HCT116 (cell line): ENCODE results near the gene CT47C1. TPM values are rescaled to one million over a fixed set of nuclear protein-coding genes. Genes with fewer than 3 reads are reported as not detected.

Experiments used
- ATAC-seq: fragments of 200-7000 bp; cut with Tn5 transposase; 2 replicates; pipeline ENCODE4 v1.9.1; 2020; ENCODE audit warnings: mild to moderate bottlenecking, moderate library complexity
- BruUV-seq: library from RNA; stranded (reverse); fragments of 400-500 nt; replicated peaks from 2 replicates; lab custom pipeline; 2021; lab: Mats Ljungman, UMichigan
- CTCF ChIA-PET: fragments of 300-600 bp; sonication (Branson Sonifier 250); formaldehyde crosslinking; loops from one replicate; lab custom pipeline; 2021; ENCODE audit warnings: antibody characterized with exemption; lab: Charles Lee
- POLR2A ChIA-PET: fragments of 300-600, 350-600 bp; sonication (Branson Sonifier 250); formaldehyde crosslinking; loops from one replicate; lab custom pipeline; 2021; ENCODE audit warnings: antibody characterized with exemption; lab: Charles Lee
- RAD21 ChIA-PET, 2 experiments: fragments of 300-600 bp; sonication (Branson Sonifier 250); formaldehyde crosslinking; loops; one replicate each; lab custom pipeline; 2023; ENCODE audit warnings: low total read pairs in 2 of 2; ENCODE audit not compliant: uncharacterized antibody in 2 of 2, unreplicated experiment in 2 of 2, low non-redundant PET in 1 of 2; lab: Charles Lee
- DNase-seq: peaks from one replicate; pipeline ENCODE4 v3.0.0-alpha.2; 2010; ENCODE audit warnings: low read depth, low spot score
- H2AFZ ChIP-seq: fragments of 200-600 bp; shearing (Covaris generic), sonication (generic); 2 replicates; pipeline ENCODE4 v1.6.1; 2017; ENCODE audit warnings: low read depth, mixed run types, mixed read lengths, antibody characterized with exemption, low read length; ENCODE audit not compliant: poor library complexity, severe bottlenecking
- H3K27ac ChIP-seq: 2 replicates; pipeline ENCODE4 v1.5.1; 2012; ENCODE audit warnings: low read depth, low read length
- H3K27me3 ChIP-seq: fragments of 200-600 bp; sonication (generic); 2 replicates; pipeline ENCODE4 v1.6.1; 2016; ENCODE audit warnings: mixed run types, low read length, mixed read lengths; ENCODE audit not compliant: insufficient read depth
- H3K36me3 ChIP-seq, 2 experiments: fragments of 200-500 bp in 1 of 2; fragments of 200-600 bp in 1 of 2; sonication (Bioruptor generic) in 1 of 2; sonication (generic) in 1 of 2; 2 replicates each; pipeline versions ENCODE4 v1.5.1 to v1.6.1; 2014 to 2016; ENCODE audit warnings: low read length in 2 of 2, inconsistent platforms in 1 of 2, mixed read lengths in 1 of 2, mixed run types in 1 of 2; ENCODE audit not compliant: insufficient read depth in 2 of 2, control insufficient read depth in 1 of 2
- H3K4me1 ChIP-seq, 2 experiments: fragments of 200-600 bp in 1 of 2; sonication (generic) in 1 of 2; 2 replicates each; pipeline versions ENCODE4 v1.5.1 to v1.6.1; 2012 to 2017; ENCODE audit warnings: low read length in 2 of 2, inconsistent platforms in 1 of 2, mild to moderate bottlenecking in 1 of 2, mixed read lengths in 1 of 2, mixed run types in 1 of 2, moderate library complexity in 1 of 2; ENCODE audit not compliant: insufficient read depth in 2 of 2, control insufficient read depth in 1 of 2
- H3K4me2 ChIP-seq: fragments of 200-600 bp; sonication (generic); 2 replicates; pipeline ENCODE4 v1.6.1; 2017; ENCODE audit warnings: mixed run types, low read length, mixed read lengths
- H3K4me3 ChIP-seq, 2 experiments: fragments of 200-600 bp in 1 of 2; sonication (generic) in 1 of 2; replicated peaks in 1 of 2; 2 replicates each; pipeline ENCODE4 v1.5.1; 2011 to 2016; ENCODE audit warnings: low read length in 2 of 2, control low read depth in 1 of 2, low read depth in 1 of 2, mild to moderate bottlenecking in 1 of 2, mixed read lengths in 1 of 2, mixed run types in 1 of 2
- H3K79me2 ChIP-seq: fragments of 200-600 bp; sonication (generic); 2 replicates; pipeline ENCODE4 v1.6.1; 2017; ENCODE audit warnings: mild to moderate bottlenecking, mixed run types, low read length, moderate library complexity, mixed read lengths; ENCODE audit not compliant: insufficient read depth
- H3K9ac ChIP-seq: fragments of 200-600 bp; sonication (generic); 2 replicates; pipeline ENCODE4 v1.6.1; 2016; ENCODE audit warnings: low read length, mixed read lengths
- H3K9me2 ChIP-seq: fragments of 200-600 bp; sonication (generic), shearing (Covaris generic); 2 replicates; pipeline ENCODE4 v1.6.1; 2017; ENCODE audit warnings: mixed run types, mild to moderate bottlenecking, moderate library complexity; ENCODE audit not compliant: insufficient read depth
- H3K9me3 ChIP-seq, 2 experiments: fragments of 200-500 bp in 1 of 2; fragments of 200-600 bp in 1 of 2; sonication (Bioruptor generic) in 1 of 2; sonication (generic) in 1 of 2; 2 replicates each; pipeline ENCODE4 v1.6.1; 2014 to 2017; ENCODE audit warnings: low read length in 2 of 2, mixed read lengths in 2 of 2, inconsistent platforms in 1 of 2, low read depth in 1 of 2, mild to moderate bottlenecking in 1 of 2, mixed run types in 1 of 2, moderate library complexity in 1 of 2; ENCODE audit not compliant: control insufficient read depth in 1 of 2, insufficient read depth in 1 of 2
- H4K20me1 ChIP-seq: fragments of 200-600 bp; sonication (generic), shearing (Covaris generic); 2 replicates; pipeline ENCODE4 v1.6.1; 2017; ENCODE audit warnings: mixed run types, mild to moderate bottlenecking, moderate library complexity; ENCODE audit not compliant: insufficient read depth
- EZH2phosphoT487 ChIP-seq: fragments of 200-600 bp; IDR thresholded peaks from 2 replicates; pipeline ENCODE4 v1.6.1; 2018; ENCODE audit warnings: antibody characterized with exemption, borderline replicate concordance
- MAX ChIP-seq: IDR thresholded peaks from 2 replicates; pipeline ENCODE4 v1.6.1; 2012
- POLR2AphosphoS5 ChIP-seq: IDR thresholded peaks from 2 replicates; pipeline ENCODE4 v1.6.1; 2011; ENCODE audit warnings: mild to moderate bottlenecking, low read depth, low read length, moderate library complexity
- RAD21 ChIP-seq: IDR thresholded peaks from 2 replicates; pipeline ENCODE4 v1.6.1; 2012; ENCODE audit warnings: low read depth, mild to moderate bottlenecking
- SRF ChIP-seq: IDR thresholded peaks from 2 replicates; pipeline ENCODE4 v1.6.1; 2012; ENCODE audit warnings: low read depth
- TCF7L2 ChIP-seq: IDR thresholded peaks from 2 replicates; pipeline ENCODE4 v1.7.0; 2011; ENCODE audit warnings: borderline replicate concordance, inconsistent platforms; ENCODE audit not compliant: insufficient read depth, insufficient read length; ENCODE audit errors: extremely low read depth
- YY1 ChIP-seq: IDR thresholded peaks from 2 replicates; pipeline ENCODE4 v1.6.1; 2011; ENCODE audit warnings: low read length, low read depth, moderate library complexity, mild to moderate bottlenecking; ENCODE audit not compliant: insufficient replicate concordance; ENCODE audit errors: extremely low read depth
- ZBTB33 ChIP-seq: IDR thresholded peaks from 2 replicates; pipeline ENCODE4 v1.6.1; 2011; ENCODE audit warnings: mild to moderate bottlenecking, low read length, moderate library complexity; ENCODE audit not compliant: insufficient replicate concordance; ENCODE audit errors: extremely low read depth
- ZFX ChIP-seq: fragments of 450-650 bp; IDR thresholded peaks from 2 replicates; pipeline ENCODE4 v1.6.1; 2017
- intact Hi-C: fragments of 100-400 bp; cut with micrococcal nuclease; formaldehyde crosslinking; loops from 2 replicates; pipeline ENCODE4 v1.10.0; 2022
- total RNA-seq: library from RNA; stranded (reverse); gene quantifications from one replicate; pipeline ENCODE4 v1.2.1, GENCODE V29; 2021; ENCODE audit not compliant: unreplicated experiment

Gene CT47C1
- total RNA-seq, 1 experiment from 2014 or later = not detected

DNA sequence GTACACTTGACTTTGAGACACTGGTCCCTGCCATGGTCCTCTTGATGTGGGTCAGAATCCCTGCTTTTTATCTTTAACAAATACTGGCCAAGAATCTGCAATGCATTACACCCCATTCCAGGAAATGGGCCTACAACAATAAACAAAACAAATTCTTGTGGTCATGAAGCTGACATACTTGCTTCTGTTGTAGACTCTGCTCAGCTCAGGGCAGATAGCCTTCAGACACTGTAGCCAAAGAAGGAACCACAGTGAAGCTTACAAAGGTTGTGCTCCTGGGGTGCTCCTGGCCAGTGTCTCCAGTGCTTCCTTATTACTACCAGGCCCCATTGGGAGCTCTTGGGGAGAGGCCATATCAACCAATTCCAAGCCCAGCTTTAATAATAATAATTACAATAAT is 33.0 kb downstream of the CT47C1 start:
- ChIA-PET RAD21 (no interaction called here), CTCF (no interaction called here), POLR2A (no interaction called here)
- intact Hi-C loops = no loop called here
- Histone ChIP-seq H3K4me2 (no peak overlapping the region), H3K9ac (no peak overlapping the region), H2AFZ (no peak overlapping the region), H3K27ac (no peak overlapping the region), H3K79me2 (no peaks in the 10 kb centered on the region), H3K36me3 (no peaks in the 10 kb centered on the region), H3K4me3 (no peak overlapping the region), H3K4me1 (no peaks in the 10 kb centered on the region), H3K9me3 (no peaks in the 10 kb centered on the region), H4K20me1 (no peaks in the 10 kb centered on the region), H3K9me2 (no peaks in the 10 kb centered on the region), H3K27me3 (no peaks in the 10 kb centered on the region)
- BruUV-seq = no TSS peak
- ATAC-seq (no peak), DNase-seq (no peak)
- TF ChIP-seq YY1 = no peak
- TF ChIP-seq POLR2AphosphoS5 = no peak
- no peak for TF ChIP-seq EZH2phosphoT487
- TF ChIP-seq MAX = no peak
- TF ChIP-seq TCF7L2 = no peak
- TF ChIP-seq RAD21 = no peak
- no peak for TF ChIP-seq SRF
- TF ChIP-seq ZFX = no peak
- TF ChIP-seq ZBTB33 = no peak
